ENCODE data around the gene MVK. TPM values are rescaled to one million over a fixed set of nuclear protein-coding genes. Genes with fewer than 3 reads are reported as not detected.

Gene MVK
- total and polyA plus RNA-seq, 2 of the 4 experiments (the other 2 are of a cell fraction): 6.6 to 11.5 TPM

DNA sequence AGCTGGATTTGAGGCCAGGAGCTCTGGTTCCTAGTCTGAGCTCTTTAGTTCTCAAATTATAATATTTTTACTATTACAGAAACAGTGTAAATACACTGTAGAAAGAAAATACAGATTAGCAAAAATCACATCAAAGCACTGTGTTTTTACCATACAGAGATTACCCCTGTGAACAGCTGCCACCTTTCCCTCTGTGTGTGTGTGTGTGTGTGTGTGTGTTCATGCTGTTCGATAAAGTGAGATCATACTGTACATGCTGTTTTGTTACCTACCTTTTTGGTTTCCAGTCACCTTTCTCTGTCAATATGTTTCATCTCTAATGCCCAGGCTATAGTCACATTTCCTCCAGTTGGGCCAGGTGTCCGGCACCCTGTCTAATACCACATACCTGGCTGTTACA lies 26.9 kb downstream of the MVK start:
- no peak for TF ChIP-seq POLR2A (IDR thresholded peaks at IDR 0.05; ENCODE audit: low read depth, low read length)
- TF ChIP-seq RCOR1 (IDR thresholded peaks at IDR 0.05; ENCODE audit: insufficient replicate concordance, low read length): no peak
- no peak for TF ChIP-seq MAFK (IDR thresholded peaks at IDR 0.05; ENCODE audit: low read depth, low read length)
- TF ChIP-seq SMC3 (IDR thresholded peaks at IDR 0.05; ENCODE audit: low read depth, low read length): no peak
- TF ChIP-seq, protein P1, sequence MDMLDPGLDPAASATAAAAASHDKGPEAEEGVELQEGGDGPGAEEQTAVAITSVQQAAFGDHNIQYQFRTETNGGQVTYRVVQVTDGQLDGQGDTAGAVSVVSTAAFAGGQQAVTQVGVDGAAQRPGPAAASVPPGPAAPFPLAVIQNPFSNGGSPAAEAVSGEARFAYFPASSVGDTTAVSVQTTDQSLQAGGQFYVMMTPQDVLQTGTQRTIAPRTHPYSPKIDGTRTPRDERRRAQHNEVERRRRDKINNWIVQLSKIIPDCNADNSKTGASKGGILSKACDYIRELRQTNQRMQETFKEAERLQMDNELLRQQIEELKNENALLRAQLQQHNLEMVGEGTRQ (IDR thresholded peaks at IDR 0.05; ENCODE audit: low read depth, low read length): no peak
- no peak for TF ChIP-seq RFX5 (IDR thresholded peaks at IDR 0.05; ENCODE audit: low read depth, low read length)
- no peak for TF ChIP-seq NFE2L2 (IDR thresholded peaks at IDR 0.05; ENCODE audit: low read depth, low read length)
- TF ChIP-seq MXI1 (IDR thresholded peaks at IDR 0.05; ENCODE audit: borderline replicate concordance, low read depth, low read length): no peak
- no peak for TF ChIP-seq FOS (IDR thresholded peaks at IDR 0.05; ENCODE audit: low read depth, low read length)
- TF ChIP-seq, protein P2, sequence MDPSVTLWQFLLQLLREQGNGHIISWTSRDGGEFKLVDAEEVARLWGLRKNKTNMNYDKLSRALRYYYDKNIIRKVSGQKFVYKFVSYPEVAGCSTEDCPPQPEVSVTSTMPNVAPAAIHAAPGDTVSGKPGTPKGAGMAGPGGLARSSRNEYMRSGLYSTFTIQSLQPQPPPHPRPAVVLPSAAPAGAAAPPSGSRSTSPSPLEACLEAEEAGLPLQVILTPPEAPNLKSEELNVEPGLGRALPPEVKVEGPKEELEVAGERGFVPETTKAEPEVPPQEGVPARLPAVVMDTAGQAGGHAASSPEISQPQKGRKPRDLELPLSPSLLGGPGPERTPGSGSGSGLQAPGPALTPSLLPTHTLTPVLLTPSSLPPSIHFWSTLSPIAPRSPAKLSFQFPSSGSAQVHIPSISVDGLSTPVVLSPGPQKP (IDR thresholded peaks at IDR 0.05; ENCODE audit: borderline replicate concordance, low read depth, low read length): no peak
- TF ChIP-seq CEBPB (IDR thresholded peaks at IDR 0.05; ENCODE audit: low read depth, low read length): no peak
- TF ChIP-seq MAZ (IDR thresholded peaks at IDR 0.05; ENCODE audit: borderline replicate concordance, low read depth, low read length): no peak
- no peak for TF ChIP-seq CHD1 (IDR thresholded peaks at IDR 0.05; ENCODE audit: low read depth, low read length)
- TF ChIP-seq BHLHE40 (IDR thresholded peaks at IDR 0.05; ENCODE audit: low read depth, low read length): no peak
- TF ChIP-seq, protein P3, sequence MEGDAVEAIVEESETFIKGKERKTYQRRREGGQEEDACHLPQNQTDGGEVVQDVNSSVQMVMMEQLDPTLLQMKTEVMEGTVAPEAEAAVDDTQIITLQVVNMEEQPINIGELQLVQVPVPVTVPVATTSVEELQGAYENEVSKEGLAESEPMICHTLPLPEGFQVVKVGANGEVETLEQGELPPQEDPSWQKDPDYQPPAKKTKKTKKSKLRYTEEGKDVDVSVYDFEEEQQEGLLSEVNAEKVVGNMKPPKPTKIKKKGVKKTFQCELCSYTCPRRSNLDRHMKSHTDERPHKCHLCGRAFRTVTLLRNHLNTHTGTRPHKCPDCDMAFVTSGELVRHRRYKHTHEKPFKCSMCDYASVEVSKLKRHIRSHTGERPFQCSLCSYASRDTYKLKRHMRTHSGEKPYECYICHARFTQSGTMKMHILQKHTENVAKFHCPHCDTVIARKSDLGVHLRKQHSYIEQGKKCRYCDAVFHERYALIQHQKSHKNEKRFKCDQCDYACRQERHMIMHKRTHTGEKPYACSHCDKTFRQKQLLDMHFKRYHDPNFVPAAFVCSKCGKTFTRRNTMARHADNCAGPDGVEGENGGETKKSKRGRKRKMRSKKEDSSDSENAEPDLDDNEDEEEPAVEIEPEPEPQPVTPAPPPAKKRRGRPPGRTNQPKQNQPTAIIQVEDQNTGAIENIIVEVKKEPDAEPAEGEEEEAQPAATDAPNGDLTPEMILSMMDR (conservative IDR thresholded peaks at IDR 0.05; ENCODE audit: low read depth, low read length): no peak
- no peak for TF ChIP-seq RAD21 (IDR thresholded peaks at IDR 0.05; ENCODE audit: low read length)
- Histone ChIP-seq H2AK9ac (replicated peaks; ENCODE audit: low read depth, low read length, poor library complexity) (no peak overlapping the region), H3K4me2 (ENCODE audit: low read depth, low read length) (no peak overlapping the region), H3K9ac (ENCODE audit: low read depth, low read length) (no peak overlapping the region), H4K20me1 (ENCODE audit: insufficient read depth, low read length) (no peaks in the 10 kb centered on the region), H3K4me3 (ENCODE audit: insufficient read depth, low read depth, low read length) (no peak overlapping the region), H2BK20ac (ENCODE audit: low read depth, low read length) (no peak overlapping the region), H3K14ac (replicated peaks; ENCODE audit: low read depth, low read length) (no peak overlapping the region), H3K9me3 (ENCODE audit: control insufficient read depth, insufficient read depth, low read length) (no peaks in the 10 kb centered on the region), H3K18ac (ENCODE audit: low read depth, low read length) (no peak overlapping the region), H2BK120ac (ENCODE audit: low read depth, low read length) (no peak overlapping the region), H4K91ac (ENCODE audit: insufficient read depth, low read depth, low read length) (no peak overlapping the region), H3K9me1 (ENCODE audit: insufficient read depth, low read length) (peaks cover 3% of the 10 kb centered on the region; the same call in 1 of the 2 replicates), H2BK15ac (ENCODE audit: low read depth, low read length) (no peak overlapping the region), H3K4ac (ENCODE audit: low read depth, low read length) (no peak overlapping the region), H2AK5ac (ENCODE audit: low read depth, low read length) (no peak overlapping the region), H3K36me3 (ENCODE audit: control insufficient read depth, insufficient read depth, low read length) (no peaks in the 10 kb centered on the region), H2AFZ (replicated peaks; ENCODE audit: low read length, poor library complexity) (no peak overlapping the region), H4K8ac (ENCODE audit: low read depth in 2 of 2, low read length in 2 of 2) (no peak overlapping the region), H3K27ac (ENCODE audit: insufficient read depth, low read length) (no peak overlapping the region), H3K79me1 (ENCODE audit: low read depth in 1 of 2, low read length in 2 of 2) (no peaks in the 10 kb centered on the region), H2BK5ac (ENCODE audit: low read depth, low read length, poor library complexity, severe bottlenecking) (no peak overlapping the region), H3K4me1 (ENCODE audit: control insufficient read depth, insufficient read depth, low read length) (peaks cover 2% of the 10 kb centered on the region; the same call in 1 of the 2 replicates), H3K27me3 (ENCODE audit: control insufficient read depth, insufficient read depth, low read length) (peaks cover 17% of the 10 kb centered on the region), H3K23ac (ENCODE audit: low read depth, low read length) (no peak overlapping the region), H4K5ac (ENCODE audit: low read depth, low read length) (no peak overlapping the region), H3K56ac (ENCODE audit: extremely low read depth, insufficient read depth, low read length) (no peak overlapping the region)
- ATAC-seq (ENCODE audit: low read depth) (no peak), DNase-seq (no peak)
- CTCF ChIA-PET: interaction anchor here (0.7 to 1.7 kb wide), 2 partner anchors 17 to 175 kb away, joined by 4 to 5 read pairs; no protein-coding TSS in a partner anchor
- no TSS peak for BruUV-seq (replicated peaks)
- POLR2A ChIA-PET (ENCODE audit: unreplicated experiment): no interaction called here
- WGBS, 2 experiments (ENCODE audit: extremely low coverage in 2 of 2, insufficient read length in 1 of 2): no CpG with 5 or more reads among the region's 2 CpGs
- in situ Hi-C loops (cut with MboI; ENCODE audit: low sequenced_read_pairs) (no loop called here), intact Hi-C loops (cut with micrococcal nuclease) (no loop called here), dilution Hi-C loops (cut with HindIII; ENCODE audit: low sequenced_read_pairs, unreplicated experiment) (no loop called here)
